ENCODE results near the gene ANXA2R.

Gene ANXA2R

DNA sequence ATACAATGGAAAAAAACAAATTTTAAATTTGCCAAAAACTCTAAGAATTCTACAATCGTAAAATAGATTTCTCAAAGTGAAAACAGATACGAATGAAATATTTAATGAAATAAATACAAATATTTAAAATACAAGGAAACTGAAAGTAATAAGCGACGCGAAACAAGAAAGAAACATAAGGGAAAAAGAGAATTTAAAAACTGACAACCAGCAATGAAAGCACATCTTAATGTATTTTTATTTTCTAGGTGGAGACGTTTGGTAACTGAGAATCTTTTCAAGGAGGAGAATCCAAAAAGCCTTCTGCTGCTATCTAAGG lies 1.0 kb downstream of the ANXA2R start:
- TF ChIP-seq, protein P1, sequence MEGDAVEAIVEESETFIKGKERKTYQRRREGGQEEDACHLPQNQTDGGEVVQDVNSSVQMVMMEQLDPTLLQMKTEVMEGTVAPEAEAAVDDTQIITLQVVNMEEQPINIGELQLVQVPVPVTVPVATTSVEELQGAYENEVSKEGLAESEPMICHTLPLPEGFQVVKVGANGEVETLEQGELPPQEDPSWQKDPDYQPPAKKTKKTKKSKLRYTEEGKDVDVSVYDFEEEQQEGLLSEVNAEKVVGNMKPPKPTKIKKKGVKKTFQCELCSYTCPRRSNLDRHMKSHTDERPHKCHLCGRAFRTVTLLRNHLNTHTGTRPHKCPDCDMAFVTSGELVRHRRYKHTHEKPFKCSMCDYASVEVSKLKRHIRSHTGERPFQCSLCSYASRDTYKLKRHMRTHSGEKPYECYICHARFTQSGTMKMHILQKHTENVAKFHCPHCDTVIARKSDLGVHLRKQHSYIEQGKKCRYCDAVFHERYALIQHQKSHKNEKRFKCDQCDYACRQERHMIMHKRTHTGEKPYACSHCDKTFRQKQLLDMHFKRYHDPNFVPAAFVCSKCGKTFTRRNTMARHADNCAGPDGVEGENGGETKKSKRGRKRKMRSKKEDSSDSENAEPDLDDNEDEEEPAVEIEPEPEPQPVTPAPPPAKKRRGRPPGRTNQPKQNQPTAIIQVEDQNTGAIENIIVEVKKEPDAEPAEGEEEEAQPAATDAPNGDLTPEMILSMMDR (IDR thresholded peaks at IDR 0.05; ENCODE audit: control extremely low read depth, extremely low read depth, low read depth, missing control alignments), result no peak
- CTCF ChIA-PET, result interaction anchor here (0.9 to 4.5 kb wide), 9 partner anchors 21 to 130 kb away, joined by 3 to 58 read pairs (median 7); partner anchors contain the start of gene ZNF131
- POLR2A ChIA-PET, result no interaction called here
- DNase-seq (ENCODE audit: extremely low spot score), result no peak

DNA sequence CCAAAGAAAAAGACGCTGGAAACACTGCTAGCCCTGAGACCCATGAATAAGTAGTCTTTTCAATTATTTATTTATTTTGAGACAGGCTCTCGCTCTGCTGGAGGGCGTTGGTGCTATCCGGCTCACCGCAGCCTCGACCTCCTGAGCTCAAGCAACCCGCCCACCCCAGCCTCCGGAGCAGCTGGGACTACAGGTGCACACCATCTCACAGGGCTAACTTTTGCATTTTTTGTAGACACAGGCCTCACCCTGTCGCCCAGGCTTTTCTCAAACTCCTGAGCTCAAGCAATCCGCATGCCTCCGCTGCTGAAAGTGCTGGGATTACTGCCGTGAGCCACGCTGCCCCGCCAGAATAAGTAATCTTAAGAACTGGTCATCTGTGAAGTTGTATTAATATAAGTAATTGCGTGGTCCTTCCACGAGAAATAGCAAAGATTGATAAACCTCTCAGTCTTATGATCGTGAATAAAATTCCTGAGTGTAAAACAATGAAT lies 1.6 kb downstream of the ANXA2R start:
- CTCF ChIA-PET, result interaction anchor here (1.0 to 4.5 kb wide), 10 partner anchors 20 to 351 kb away, joined by 3 to 58 read pairs (median 6); partner anchors contain the start of gene ZNF131

DNA sequence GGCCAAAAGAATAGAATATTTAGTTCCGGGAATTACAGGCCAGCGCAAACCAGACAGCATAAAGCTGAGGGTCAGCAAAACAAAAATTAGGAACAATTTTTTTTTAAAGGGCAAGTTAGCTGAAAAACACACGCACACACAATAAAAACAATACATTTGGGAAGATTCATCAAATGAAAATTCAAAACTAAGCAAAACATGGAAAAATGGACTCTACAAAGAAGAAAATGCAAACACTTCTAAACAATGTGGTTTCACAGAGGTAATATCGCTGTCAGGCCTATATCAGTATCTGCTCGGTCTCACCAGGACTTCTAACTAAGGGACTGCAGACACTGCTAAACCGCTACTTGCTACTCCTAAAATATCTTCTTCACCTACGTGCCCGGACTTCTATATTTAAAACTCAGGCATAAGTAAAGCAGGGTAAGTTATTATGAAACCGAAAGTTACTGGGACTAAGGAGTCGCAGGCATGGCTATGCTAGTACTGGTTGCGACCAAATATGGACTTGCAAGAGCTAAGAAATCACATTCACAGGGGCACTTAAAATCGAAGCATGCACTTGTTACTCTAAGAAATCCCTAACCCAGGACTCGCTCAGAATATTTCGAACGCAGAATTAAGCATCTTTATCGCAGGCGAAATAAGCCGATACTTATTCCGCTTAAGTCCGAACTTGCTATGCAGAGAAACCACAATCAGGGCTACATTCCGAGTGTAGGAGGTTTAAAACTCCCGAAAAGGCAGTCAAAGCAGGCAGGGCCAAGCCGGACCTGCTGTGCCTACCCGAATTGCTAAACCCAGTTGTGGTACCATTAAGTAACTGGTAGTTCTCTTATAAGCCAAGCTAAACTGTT lies 2.3 kb downstream of the ANXA2R start:
- peak; percentile 62 for DNase-seq (ENCODE audit: extremely low spot score)
- TF ChIP-seq, protein P1 (IDR thresholded peaks at IDR 0.05; ENCODE audit: control extremely low read depth, extremely low read depth, low read depth, missing control alignments), result no peak
- CTCF ChIA-PET, result interaction anchor here (1.0 to 4.5 kb wide), 9 partner anchors 13 to 351 kb away, joined by 3 to 58 read pairs (median 7); no protein-coding TSS in a partner anchor
- POLR2A ChIA-PET, result interaction anchor here (1.0 kb wide), 1 partner anchor 18 kb away, joined by 5 read pairs; no protein-coding TSS in a partner anchor

More for the DNA sequence above, 1.6 kb downstream of the ANXA2R start:
- POLR2A ChIA-PET, result interaction anchor here (1.0 kb wide), 1 partner anchor 19 kb away, joined by 5 read pairs; no protein-coding TSS in a partner anchor
- TF ChIP-seq, protein P1 (IDR thresholded peaks at IDR 0.05; ENCODE audit: control extremely low read depth, extremely low read depth, low read depth, missing control alignments), result no peak
- no peak for DNase-seq (ENCODE audit: extremely low spot score)

DNA sequence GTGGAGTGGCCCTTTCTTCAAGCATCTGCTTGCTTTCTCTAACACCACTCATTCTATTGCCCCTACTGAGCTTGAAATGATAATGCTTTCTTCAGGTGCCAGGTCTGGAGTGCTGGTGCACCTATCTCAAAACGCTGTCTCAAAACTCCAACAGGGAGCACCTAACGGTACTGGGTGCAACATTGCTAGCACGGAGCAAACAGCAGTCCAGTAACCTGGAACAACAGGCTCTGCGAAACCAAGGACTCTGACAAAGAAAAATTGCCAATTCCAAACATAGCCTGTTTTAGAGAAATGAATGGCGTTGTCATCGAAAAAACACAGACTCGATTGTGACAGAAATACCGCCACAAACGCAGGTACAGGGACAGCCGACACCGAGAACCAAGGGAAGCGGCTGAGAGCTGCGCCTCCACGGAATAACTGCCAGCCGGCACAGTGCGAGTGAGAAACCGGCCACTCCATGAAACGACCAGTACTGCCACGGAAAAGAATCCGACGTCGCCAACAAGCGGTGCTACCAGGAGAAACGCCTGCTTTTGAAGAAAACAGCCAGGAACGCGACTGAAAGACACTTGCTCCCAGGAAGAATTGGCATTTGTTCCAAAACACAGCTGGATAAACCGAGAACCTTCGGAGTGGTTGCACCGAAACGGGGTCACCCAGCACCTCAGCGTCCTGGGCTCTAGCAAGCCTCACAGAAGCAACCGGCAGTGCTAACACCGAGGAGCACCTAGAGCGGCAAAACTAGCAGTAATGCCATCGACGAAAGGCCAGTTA lies 3.1 kb downstream of the ANXA2R start:
- ChIA-PET POLR2A (interaction anchor here (1.0 kb wide), 1 partner anchor 18 kb away, joined by 6 read pairs; no protein-coding TSS in a partner anchor), CTCF (interaction anchor here (1.0 to 4.5 kb wide), 5 partner anchors 13 to 43 kb away, joined by 3 to 58 read pairs (median 5); no protein-coding TSS in a partner anchor)
- no peak for DNase-seq (ENCODE audit: extremely low spot score)
- TF ChIP-seq, protein P1 (IDR thresholded peaks at IDR 0.05; ENCODE audit: control extremely low read depth, extremely low read depth, low read depth, missing control alignments), result no peak

DNA sequence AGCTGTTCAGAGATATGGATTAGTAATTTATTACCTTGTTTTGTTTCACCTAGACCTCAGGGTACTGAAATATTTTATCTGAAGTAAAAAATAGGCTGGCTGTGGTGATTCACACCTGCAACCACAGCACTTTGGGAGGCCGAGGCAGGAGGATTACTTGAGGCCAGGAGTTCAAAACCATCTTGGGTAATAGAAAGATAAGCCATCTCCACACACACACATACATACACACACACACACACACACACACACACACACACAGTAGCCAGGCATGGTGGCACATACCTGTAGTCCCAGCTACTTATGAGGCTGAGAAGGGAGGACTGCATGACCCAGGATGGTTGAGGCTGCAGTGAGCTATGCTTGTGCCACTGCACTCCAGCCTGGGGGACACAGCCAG lies 3.7 kb downstream of the ANXA2R start:
- ChIA-PET POLR2A (interaction anchor here (1.0 kb wide), 1 partner anchor 18 kb away, joined by 6 read pairs; no protein-coding TSS in a partner anchor), CTCF (interaction anchor here (1.0 to 4.5 kb wide), 4 partner anchors 14 to 42 kb away, joined by 4 to 58 read pairs (median 12); no protein-coding TSS in a partner anchor)
- TF ChIP-seq, protein P1 (IDR thresholded peaks at IDR 0.05; ENCODE audit: control extremely low read depth, extremely low read depth, low read depth, missing control alignments), result no peak
- DNase-seq (ENCODE audit: extremely low spot score), result no peak

DNA sequence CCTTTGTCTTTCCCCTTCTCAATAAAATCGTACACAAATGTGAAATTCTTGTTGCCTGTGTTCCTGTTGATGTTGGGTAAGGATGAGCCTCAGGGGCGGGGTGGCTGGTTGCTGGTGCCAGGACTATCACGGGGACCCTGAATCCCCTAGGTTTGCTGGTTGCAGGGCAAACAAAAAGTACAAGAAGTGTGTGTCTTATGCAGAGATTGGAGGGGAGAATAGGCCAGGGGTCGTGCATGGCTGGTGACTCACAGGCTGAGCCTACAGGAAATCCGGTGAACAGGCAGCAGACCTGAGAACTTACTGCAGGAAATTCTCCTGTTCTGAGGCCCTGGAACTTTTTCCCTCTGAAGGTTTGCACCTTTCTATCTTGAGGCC lies 5.5 kb downstream of the ANXA2R start:
- POLR2A ChIA-PET, result no interaction called here
- DNase-seq (ENCODE audit: extremely low spot score), result no peak
- TF ChIP-seq, protein P1 (IDR thresholded peaks at IDR 0.05; ENCODE audit: control extremely low read depth, extremely low read depth, low read depth, missing control alignments), result no peak
- CTCF ChIA-PET, result no interaction called here

Data from GM10248 (cell line).